NCI-H524 treated with DMSO at 0.1 percent for 48 hours (cell line): ENCODE results near the gene ZNF823.
"Not testable (repeated sequence)": the region's sequence is repeated elsewhere in the genome, so short reads cannot be mapped to it uniquely, and the experiment has no call there.

Experiments used
- DNase-seq: peaks from one replicate; lab custom pipeline; 2025; lab: John Stamatoyannopoulos, UW

ZNF823 gene

GRCh38 chr19:11680689-11681302 lies 58.0 kb downstream of the ZNF823 start:
- DNase-seq: no peak

GRCh38 chr19:11678504-11678903 lies 60.2 kb downstream of the ZNF823 start:
- DNase-seq: no peak

- DNase-seq: not testable (repeated sequence)
Observed at GRCh38 chr19:11676661-11677600, 61.8 kb downstream of the ZNF823 start.

- DNase-seq: no peak
Observed at GRCh38 chr19:11675569-11675968, 63.2 kb downstream of the ZNF823 start.

- DNase-seq: no peak
Observed at GRCh38 chr19:11674067-11674492, 64.7 kb downstream of the ZNF823 start.

GRCh38 chr19:11673608-11674041 lies 65.1 kb downstream of the ZNF823 start:
- DNase-seq: no peak
